Stomach smooth muscle (tissue), 2 donors: ENCODE measurements around the gene TEX14.
"Not testable (repeated sequence)": the region's sequence is repeated elsewhere in the genome, so short reads cannot be mapped to it uniquely, and the experiment has no call there.

Experiments used
- H3K27ac ChIP-seq: one replicate; pipeline ENCODE4 v1.7.0; 2013; ENCODE audit warnings: mild to moderate bottlenecking, low read length, inconsistent platforms
- H3K27me3 ChIP-seq, 2 donors: one replicate each; pipeline ENCODE4 v1.7.0; 2013; ENCODE audit warnings: low read length in 2 of 2; ENCODE audit not compliant: insufficient read depth in 2 of 2, control insufficient read depth in 1 of 2
- H3K36me3 ChIP-seq, 2 donors: one replicate each; pipeline ENCODE4 v1.7.0; 2013; ENCODE audit warnings: low read length in 2 of 2; ENCODE audit not compliant: control insufficient read depth in 2 of 2, insufficient read depth in 2 of 2
- H3K4me1 ChIP-seq: one replicate; pipeline ENCODE4 v1.7.0; 2013; ENCODE audit warnings: low read length; ENCODE audit not compliant: control insufficient read depth, insufficient read depth
- H3K4me3 ChIP-seq, 2 donors: one replicate each; pipeline ENCODE4 v1.7.0; 2013; ENCODE audit warnings: low read length in 2 of 2
- H3K9ac ChIP-seq, 2 donors: one replicate each; pipeline ENCODE4 v1.7.0; 2013; ENCODE audit warnings: low read length in 2 of 2, mild to moderate bottlenecking in 1 of 2
- H3K9me3 ChIP-seq, 2 donors: one replicate each; pipeline ENCODE4 v1.7.0; 2013; ENCODE audit warnings: low read length in 2 of 2; ENCODE audit not compliant: control insufficient read depth in 2 of 2
- donor health status: healthy.
- donor health status: Pancreatic carcinoma.

Gene TEX14

GRCh38 chr17:58692239-58693055 lies 602 bp upstream of the TEX14 start, which contains the start of gene RAD51C:
TSS of gene RAD51C (plus strand) at chr17:58692602. CDS start at chr17:58692644, 42 bp downstream.
- Histone ChIP-seq H3K4me3 (peak within 1 kb of the TSS; percentile 71 to 92), H3K27me3 (no peaks in the 10 kb centered on the region), H3K36me3 (no peaks in the 10 kb centered on the region), H3K9ac (peak within 1 kb of the TSS; percentile 73 to 82), H3K4me1 (peaks cover 4% of the 10 kb centered on the region), H3K27ac (peak within 1 kb of the TSS; percentile 93), H3K9me3 (no peaks in the 10 kb centered on the region)

DNA sequence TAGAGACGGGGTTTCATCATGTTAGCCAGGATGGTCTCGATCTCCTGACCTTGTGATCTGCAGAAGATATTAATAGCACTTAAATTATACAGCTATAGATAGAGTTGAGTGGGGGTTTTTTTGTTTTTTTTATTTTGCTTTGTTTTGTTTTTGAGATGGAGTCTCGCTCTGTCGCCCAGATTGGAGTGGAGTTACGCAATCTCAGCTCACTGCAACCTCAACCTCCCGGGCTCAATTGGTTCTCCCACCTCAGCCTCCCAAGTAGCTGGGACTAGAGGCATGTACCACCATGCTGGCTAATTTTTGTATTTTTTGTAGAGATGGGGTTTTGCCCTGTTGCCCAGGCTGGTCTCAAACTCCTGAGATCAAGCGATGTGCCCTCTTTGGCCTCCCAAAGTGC lies 1.8 kb downstream of the TEX14 start:
- H3K4me3 ChIP-seq, H3K9ac ChIP-seq, H3K4me1 ChIP-seq, H3K9me3 ChIP-seq, H3K36me3 ChIP-seq, H3K27me3 ChIP-seq, H3K27ac ChIP-seq: not testable (repeated sequence)

- H3K36me3 ChIP-seq, result no peaks in the 10 kb centered on the region
- H3K4me1 ChIP-seq, result peaks cover 4% of the 10 kb centered on the region
Observed at GRCh38 chr17:58688521-58688920, 3.3 kb downstream of the TEX14 start.

DNA sequence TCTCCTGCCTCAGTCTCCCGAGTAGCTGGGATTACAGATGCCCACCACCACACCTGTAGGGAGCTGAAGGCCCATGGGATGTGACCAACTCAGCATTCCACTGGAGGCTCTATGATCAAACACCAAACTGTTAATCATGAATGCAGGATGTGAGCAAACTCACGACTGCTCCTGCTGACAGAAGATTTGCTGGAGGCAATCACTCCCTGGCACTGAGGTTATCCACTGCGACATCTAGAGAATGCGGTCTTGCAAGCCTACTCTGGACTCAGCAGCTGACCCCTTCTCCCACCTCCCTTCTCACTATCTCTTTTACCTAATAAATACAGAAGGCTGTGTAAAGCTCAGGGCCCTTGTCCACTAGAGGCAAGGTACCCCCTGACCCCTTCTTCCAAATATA lies 4.9 kb downstream of the TEX14 start:
- H3K27me3 ChIP-seq, result no peaks in the 10 kb centered on the region
- no peak overlapping the region for H3K9ac ChIP-seq
- no peaks in the 10 kb centered on the region for H3K36me3 ChIP-seq
- H3K4me1 ChIP-seq, result peaks cover under 1% of the 10 kb centered on the region
- no peak overlapping the region for H3K27ac ChIP-seq
- no peak overlapping the region for H3K4me3 ChIP-seq
- no peaks in the 10 kb centered on the region for H3K9me3 ChIP-seq

More at GRCh38 chr17:58688521-58688920, 3.3 kb downstream of the TEX14 start:
- no peak overlapping the region for H3K9ac ChIP-seq
- no peaks in the 10 kb centered on the region for H3K9me3 ChIP-seq
- no peak overlapping the region for H3K4me3 ChIP-seq
- no peak overlapping the region for H3K27ac ChIP-seq
- H3K27me3 ChIP-seq, result no peaks in the 10 kb centered on the region

GRCh38 chr17:58684462-58684861 lies 7.4 kb downstream of the TEX14 start:
- H3K27ac ChIP-seq, H3K27me3 ChIP-seq, H3K9me3 ChIP-seq, H3K9ac ChIP-seq, H3K4me1 ChIP-seq, H3K4me3 ChIP-seq, H3K36me3 ChIP-seq: not testable (repeated sequence)

DNA sequence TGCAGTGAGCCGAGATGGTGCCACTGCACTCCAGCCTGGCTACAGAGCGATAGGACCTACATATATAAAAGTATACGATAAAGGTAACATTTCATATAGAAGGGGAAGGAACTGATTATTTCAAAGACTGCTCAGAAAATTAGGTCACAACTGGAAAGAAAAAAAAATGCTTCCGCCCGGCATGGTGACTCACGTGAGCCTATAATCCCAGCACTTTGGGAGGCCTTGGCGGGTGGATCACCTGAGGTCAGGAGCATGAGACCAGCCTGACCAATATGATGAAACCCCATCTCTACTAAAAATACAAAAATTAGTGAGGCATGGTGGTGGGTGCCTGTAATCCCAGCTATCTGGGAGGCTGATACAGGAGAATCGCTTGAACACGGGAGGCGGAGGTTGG lies 7.8 kb downstream of the TEX14 start:
- Histone ChIP-seq H3K27me3 (no peaks in the 10 kb centered on the region), H3K9me3 (no peaks in the 10 kb centered on the region), H3K9ac (no peak overlapping the region), H3K27ac (no peak overlapping the region), H3K4me1 (no peaks in the 10 kb centered on the region), H3K4me3 (no peak overlapping the region), H3K36me3 (no peaks in the 10 kb centered on the region)

DNA sequence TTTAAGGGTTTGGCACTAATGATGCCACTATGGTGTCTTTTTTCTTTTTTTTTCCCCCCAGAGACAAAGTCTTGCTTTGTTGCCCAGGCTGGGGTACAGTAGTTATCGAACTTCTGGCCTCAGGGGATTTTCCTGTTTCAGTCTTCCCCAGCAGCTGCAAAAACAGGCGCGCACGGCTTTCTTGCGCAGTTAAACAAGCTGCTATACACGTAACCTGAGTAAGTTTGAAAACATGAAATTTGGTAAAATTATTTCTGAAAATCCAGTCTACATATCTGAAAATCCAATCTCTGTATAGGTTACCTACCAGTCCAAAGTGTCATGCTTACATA lies 11.8 kb downstream of the TEX14 start:
- Histone ChIP-seq H3K9me3 (no peaks in the 10 kb centered on the region), H3K27ac (no peak overlapping the region), H3K36me3 (no peaks in the 10 kb centered on the region), H3K4me1 (no peaks in the 10 kb centered on the region), H3K4me3 (no peak overlapping the region), H3K27me3 (no peaks in the 10 kb centered on the region), H3K9ac (no peak overlapping the region)

GRCh38 chr17:58679263-58680037 lies 12.4 kb downstream of the TEX14 start:
- H3K27me3 ChIP-seq, result no peaks in the 10 kb centered on the region
- H3K9ac ChIP-seq, result no peak overlapping the region
- H3K4me1 ChIP-seq, result no peaks in the 10 kb centered on the region
- no peaks in the 10 kb centered on the region for H3K9me3 ChIP-seq
- no peak overlapping the region for H3K4me3 ChIP-seq
- H3K36me3 ChIP-seq, result no peaks in the 10 kb centered on the region
- H3K27ac ChIP-seq, result no peak overlapping the region

GRCh38 chr17:58678287-58678686 lies 13.6 kb downstream of the TEX14 start:
- H3K36me3 ChIP-seq, H3K9me3 ChIP-seq, H3K27me3 ChIP-seq: not testable (repeated sequence)

GRCh38 chr17:58677194-58677880 lies 14.5 kb downstream of the TEX14 start:
- no peak overlapping the region for H3K27ac ChIP-seq
- H3K36me3 ChIP-seq, result no peaks in the 10 kb centered on the region
- H3K9ac ChIP-seq, result no peak overlapping the region
- H3K27me3 ChIP-seq, result no peaks in the 10 kb centered on the region
- H3K4me3 ChIP-seq, result no peak overlapping the region
- H3K9me3 ChIP-seq, result no peaks in the 10 kb centered on the region
- no peaks in the 10 kb centered on the region for H3K4me1 ChIP-seq

More at GRCh38 chr17:58678287-58678686, 13.6 kb downstream of the TEX14 start:
- not testable (repeated sequence) for H3K27ac ChIP-seq, H3K4me3 ChIP-seq, H3K4me1 ChIP-seq, H3K9ac ChIP-seq
